NCI-H1436 (cell line): Measurements from ENCODE around the gene PRORP.
"Not testable (repeated sequence)": the region's sequence is repeated elsewhere in the genome, so short reads cannot be mapped to it uniquely, and the experiment has no call there.

Source experiments
- DNase-seq: peaks from one replicate; lab custom pipeline; 2025; lab: John Stamatoyannopoulos, UW

PRORP gene

DNA sequence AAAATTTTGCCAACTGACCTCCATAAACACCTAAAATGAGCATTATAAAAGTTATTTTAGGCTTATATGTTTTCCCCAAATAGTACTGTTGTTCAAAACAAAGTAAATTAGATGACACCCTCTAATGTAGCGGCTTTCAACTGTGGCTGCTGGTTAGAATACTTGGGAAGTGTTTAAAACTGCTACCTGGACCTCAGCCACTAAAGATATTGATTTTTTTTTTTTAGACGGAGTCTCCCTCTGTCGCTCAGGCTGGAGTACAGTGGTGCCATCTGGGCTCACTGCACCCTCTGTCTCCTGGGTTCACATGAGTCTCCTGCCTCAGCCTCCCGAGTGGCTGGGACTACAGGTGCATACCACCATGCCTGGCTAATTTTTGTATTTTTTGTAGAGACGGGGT is 16.2 kb downstream of the PRORP start:
- DNase-seq: no peak

DNA sequence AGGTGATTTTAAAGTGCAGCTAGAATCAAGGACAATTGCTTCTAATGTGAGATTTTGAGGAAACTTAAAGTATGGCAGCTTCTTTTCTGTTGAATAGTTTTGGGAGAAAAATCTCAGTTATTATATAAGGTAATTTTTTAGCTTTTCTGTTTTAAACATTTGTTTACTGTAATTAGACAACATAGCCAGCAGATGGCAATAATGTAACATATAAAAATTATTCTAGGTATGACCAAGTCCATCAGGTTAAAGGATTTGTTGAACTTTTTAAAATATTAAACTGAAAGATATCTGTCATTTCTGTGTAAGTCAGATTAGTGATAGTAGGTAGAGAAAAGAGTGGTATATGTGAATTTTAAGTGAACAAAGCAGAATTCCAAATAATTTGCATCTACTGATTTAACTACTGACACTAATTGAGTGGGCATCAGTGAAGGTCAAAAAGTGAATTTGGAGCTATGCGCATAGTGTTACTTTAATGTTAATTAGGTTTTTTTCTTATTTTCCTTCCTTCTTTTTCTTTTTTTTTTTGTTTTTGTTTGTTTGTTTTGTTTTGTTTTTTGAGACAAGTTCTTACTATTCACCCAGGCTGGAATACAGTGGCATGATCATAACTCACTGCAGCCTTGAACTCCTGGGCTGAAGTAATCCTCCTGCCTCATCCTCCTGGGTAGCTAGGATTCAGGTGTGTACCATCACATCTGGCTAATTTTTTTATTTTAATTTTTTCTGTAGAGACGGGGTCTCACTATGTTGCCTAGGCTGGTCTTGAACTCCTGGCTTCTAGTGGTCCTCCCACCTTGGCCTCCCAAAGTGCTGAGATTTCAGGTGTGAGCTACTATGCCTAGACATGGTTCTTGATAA is 18.6 kb downstream of the PRORP start:
- DNase-seq: peak; percentile 6

DNA sequence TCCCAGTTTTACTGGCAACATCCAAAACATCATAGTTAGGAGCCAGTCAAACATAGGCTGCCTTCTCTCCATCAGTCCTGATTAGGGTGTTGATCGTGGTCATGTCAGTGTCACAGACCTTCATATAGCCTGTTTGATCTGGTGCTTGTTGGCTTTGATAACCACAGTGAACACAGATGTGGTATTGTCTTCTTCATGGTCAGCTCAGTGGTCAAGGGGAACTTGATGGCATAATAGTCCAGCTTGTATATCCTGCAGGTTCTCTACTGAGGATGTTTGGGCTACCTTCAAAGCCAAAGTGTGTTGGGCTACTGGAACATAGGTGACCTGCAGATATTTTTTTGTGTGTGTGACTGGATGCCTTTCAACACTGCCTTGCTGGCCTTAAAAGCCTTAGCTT is 21.7 kb downstream of the PRORP start:
- no peak for DNase-seq

DNA sequence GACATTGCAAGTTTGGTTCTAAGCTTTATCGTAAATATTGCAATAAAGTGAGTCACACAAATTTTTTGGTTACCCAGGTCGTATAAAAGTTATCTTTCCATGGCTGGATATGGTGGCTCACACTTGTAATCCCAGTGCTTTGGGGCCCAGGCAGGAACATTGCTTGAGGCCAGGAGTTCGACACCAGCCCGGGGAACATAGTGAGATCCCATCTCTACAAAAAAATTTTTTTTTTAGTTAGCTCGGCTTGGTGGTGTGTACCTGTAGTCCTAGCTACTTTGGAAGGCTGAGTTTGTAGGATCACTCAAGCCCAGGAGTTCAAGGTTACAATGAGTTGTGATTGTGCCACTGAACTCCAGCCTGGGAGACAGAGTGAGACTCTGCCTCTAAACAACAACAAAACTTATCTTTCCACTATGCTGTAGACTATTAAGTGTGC is 24.4 kb downstream of the PRORP start:
- no peak for DNase-seq

DNA sequence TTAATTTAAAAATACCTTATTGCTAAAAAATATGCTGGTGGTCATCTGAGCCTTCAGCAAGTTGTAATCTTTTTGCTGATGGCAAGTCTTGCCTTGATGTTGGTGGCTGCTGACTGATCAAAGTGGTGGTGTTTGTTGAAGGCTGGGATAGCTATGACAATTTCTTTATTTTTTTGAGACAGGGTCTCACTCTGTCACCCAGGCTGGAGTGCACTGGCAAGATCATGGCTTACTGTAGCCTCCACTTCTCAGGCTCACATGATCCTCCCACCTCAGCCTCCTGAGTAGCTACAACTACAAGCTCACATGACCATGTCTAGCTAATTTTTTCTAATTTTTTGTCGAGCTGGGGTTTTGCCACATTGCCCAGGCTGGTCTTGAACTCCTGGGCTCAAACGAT is 24.8 kb downstream of the PRORP start:
- DNase-seq: no peak

DNA sequence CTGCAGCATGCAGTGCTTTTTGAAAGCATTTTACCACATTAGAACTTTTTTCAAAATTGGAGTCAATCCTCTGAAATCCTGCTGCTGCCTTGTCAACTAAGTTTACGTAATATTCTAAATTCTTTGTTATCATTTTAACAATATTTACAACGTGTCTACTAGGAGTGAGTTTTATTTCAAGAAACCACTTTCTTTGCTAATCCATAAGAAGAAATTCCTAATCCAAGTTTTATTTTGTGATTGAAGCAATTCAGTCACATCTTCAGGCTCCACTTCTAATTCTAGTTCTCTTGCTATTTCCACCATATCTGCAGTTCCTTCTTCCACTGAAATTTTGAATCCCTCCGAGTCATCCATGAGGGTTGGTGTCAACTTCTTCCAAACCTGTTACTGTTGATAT is 25.4 kb downstream of the PRORP start:
- no peak for DNase-seq

DNA sequence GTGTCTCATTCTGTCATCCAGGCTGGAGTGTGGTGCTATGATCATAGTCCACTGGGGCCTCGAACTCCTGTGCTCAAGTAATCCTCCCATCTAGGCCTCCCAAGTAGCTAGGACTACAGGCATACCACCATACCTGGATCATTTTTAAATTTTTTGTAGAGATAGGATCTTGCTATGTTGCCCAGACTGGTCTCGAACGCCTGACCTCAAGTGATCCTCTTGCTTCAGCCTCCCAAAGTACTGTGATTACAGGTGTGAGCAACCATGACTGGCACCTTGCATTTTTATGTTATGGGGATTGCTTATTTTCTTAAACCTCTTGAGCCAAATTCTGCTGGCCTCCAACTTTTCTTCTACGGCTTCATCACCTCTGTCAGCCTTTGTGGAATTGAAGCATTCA is 26.9 kb downstream of the PRORP start:
- no peak for DNase-seq

DNA sequence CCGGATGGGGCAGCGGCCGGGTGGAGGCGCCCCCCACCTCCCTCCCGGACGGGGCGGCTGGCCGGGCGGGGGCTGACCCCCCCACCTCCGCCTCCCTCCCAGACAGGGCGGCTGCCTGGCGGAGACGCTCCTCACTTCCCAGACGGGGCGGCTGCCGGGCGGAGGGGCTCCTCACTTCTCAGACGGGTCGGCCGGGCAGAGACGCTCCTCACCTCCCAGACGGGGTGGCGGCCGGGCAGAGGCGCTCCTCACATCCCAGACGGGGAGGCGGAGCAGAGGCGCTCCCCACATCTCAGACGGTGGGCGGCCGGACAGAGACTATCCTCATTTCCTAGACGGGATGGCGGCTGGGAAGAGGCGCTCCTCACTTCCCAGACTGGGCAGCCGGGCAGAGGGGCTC is 30.2 kb downstream of the PRORP start:
- DNase-seq: not testable (repeated sequence)

DNA sequence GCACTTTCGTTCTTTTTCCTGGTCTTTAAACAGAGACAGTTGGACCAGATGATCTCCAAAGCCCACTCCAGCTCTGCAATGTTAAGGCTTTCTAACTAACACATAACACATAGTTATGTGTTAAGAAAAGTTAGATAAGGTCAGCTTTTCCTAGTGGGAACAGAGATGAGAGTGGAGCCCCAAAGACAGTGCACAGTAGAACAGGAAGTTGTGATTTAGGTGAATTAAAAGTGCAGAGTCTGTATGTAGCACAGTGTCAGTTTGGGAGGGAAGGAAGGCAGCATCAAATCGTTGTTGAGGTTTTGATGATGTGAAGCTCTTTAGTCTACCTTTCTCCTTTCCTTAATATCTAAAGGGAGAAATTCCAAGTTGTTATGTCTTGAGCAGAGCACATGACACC is 31.7 kb downstream of the PRORP start:
- DNase-seq: no peak

DNA sequence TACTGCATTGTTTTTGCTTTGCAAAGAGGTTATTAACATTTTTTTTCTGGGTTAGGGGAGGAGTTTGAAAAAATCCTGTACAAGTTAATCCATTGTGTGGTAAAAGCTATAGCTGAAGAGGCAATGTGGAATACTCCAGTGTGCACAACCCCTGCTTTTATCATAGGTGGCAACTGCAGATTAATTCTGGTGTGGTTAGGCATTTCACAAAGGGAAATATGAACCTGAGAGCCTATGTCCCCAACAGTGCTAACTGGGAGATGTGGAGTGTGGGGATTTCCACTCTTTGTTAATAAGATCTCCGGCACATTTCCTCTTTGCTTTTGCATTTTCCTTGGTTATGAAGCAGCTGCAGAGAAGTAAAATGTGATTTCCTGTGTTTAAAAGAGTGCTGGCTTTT is 33.6 kb downstream of the PRORP start:
- no peak for DNase-seq

DNA sequence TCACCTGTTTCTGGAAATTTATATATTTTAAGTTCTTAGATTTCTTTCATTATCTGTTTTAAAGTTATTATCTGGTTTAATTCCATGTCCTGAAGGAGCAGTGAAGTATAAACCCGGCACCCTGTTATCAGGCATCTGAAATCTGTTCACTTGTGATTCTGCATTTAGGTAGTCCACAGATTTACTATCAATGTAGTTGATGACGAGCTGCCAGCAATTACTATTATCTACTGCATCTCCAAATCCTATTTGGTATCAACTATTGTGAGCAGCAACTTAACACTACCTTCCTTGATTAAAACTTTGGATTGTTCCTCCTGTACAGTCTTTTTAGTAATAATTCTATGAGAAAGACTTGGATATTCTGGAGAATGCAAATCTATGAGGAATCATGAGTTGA is 36.1 kb downstream of the PRORP start:
- no peak for DNase-seq

DNA sequence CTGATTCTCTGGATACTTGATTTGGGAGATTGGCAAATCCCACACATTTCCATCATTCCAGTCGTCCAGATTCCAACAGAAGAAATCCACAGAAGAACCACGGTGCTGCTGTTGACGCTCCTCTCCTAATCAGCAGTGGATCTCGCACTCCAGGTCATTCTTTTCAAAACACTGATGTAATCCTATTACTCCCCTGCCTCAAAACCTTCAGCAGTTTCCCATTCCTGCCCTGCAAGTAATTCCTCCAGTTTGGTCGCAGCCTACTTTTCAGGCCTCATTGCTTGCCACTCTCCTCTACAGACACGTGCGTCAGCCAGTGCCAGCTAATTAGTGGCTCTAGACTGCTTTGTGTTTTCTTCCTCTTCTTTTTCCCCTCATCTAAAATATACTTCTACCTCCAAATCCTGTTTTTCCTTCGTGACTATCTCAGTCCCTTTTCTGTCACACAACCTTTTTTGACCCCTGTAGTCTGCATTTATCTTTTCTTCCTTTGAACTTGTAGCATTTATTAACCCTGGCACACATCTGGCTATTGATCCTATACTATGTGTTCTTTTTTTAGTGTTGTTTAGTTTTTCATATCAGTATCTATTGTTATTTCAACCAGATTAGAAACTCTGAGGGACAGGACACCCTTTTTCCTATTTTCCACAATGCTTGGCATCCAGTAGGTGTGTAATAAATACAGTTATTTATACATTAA is 36.8 kb downstream of the PRORP start:
- no peak for DNase-seq

DNA sequence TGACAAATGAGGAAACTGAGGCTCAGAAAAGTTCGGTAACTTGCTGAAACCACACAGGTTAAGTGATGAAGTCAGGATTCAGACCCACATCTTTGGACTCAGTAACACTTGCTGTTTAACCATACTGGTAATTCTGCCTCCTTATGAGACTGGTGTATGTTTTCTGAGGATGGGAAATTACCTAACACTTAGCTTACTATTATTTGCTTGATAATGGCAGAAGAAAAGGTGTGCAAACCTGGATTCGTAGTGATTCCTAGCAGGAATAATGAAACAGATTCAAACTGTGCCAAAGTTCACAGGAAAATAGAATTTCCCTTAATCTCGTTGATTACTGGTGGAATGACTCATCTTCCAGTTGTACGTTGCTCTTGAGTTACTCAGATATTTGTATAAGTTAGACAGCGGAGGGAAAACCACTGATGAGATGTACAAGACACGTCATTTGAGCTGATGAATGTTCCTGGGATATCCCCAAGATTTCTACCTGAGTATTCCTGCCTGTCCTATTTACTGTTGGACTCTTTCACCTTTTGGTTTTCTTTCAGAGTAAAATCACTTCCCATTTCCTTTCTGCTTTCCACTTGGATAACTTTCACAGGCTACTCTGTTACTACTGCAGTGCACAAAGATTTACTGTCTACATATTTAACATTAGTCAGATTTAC is 37.5 kb downstream of the PRORP start:
- no peak for DNase-seq

DNA sequence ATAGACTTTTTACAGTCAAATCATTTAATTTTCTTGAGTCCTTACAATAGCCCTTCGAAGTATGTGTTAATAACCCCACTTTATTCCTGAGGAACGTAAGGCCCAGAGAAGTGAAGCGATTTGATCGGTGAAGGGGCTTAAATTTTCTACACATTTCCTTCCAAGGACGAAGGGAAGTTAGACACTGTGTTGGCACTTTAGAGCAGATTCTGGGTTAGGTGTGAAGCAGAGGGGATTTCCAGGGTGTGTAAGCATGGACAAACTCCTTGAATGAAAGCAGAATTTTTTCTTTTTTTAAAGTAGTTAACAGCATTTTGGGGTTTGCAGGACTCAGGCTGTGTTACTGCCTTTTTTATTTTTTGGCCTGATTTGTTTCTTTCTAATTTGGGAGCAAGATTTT is 38.9 kb downstream of the PRORP start:
- no peak for DNase-seq

DNA sequence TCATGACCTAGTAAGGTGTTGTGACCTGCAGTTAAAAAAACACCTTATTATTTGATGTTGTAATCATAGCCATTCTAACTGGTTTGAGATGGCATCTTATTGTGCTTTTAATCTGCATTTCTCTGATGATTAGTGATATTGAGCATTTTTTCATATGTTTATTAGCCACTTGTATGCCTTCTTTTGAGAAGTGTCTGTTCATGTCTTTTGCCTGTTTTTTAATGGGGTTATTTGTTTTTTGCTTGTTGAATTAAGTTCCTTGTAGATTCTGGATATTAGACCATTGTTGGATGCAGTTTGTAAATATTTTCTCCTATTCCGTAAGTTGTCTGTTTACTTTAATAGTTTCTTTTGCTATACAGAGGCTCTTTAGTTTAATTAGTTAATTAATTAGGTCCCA is 41.0 kb downstream of the PRORP start:
- DNase-seq: no peak

DNA sequence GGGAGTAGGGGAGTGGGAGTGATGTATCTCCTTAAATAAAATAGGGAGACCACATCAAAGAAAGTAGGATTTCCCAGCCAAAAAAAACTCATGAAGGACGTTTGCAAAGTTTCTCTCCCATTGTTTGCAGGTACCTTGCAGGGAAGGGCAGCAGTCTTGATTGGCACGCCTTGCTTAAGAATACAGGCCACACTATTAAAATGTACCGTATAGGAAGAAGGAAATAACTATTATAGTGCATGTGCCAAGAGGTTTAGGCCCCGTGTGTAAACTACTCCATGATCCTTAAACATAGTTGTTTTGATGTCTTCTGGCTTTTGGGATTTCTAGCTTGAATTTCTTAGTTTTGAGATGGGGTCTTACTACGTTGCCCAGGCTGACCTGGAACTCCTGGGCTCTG is 42.5 kb downstream of the PRORP start:
- no peak for DNase-seq

DNA sequence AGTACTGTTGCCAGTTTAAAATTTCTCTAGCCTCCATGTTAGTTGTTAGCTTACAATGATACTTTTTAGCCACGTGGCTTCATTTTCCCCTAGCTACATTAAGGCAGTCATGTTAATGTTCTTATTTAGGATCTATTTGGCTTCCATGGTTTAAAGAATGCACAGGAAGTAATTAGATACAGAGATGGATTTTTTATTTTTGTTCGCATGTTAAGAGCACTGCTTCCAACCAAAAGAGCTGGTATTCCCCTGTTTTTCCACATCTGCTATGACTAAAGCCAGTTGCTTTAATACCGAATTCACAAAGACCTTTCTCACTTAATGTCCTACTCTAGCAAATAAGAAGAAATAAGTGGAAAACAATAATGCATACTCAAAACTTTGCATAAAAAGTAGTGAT is 45.1 kb downstream of the PRORP start:
- no peak for DNase-seq
